K562 treated with DMSO at 1 percent for 24 hours (cell line): ENCODE data around the gene PTPRA. TPM values are rescaled to one million over a fixed set of nuclear protein-coding genes. Genes with fewer than 3 reads are reported as not detected.

Experiments used
- total RNA-seq: library from RNA; unstranded; fragments of 300-600 nt; gene quantifications from 2 replicates; pipeline ENCODE4 v1.2.3, GENCODE V29; 2022; ENCODE audit warnings: low read depth; ENCODE audit not compliant: insufficient read depth

The PTPRA gene, protein sequence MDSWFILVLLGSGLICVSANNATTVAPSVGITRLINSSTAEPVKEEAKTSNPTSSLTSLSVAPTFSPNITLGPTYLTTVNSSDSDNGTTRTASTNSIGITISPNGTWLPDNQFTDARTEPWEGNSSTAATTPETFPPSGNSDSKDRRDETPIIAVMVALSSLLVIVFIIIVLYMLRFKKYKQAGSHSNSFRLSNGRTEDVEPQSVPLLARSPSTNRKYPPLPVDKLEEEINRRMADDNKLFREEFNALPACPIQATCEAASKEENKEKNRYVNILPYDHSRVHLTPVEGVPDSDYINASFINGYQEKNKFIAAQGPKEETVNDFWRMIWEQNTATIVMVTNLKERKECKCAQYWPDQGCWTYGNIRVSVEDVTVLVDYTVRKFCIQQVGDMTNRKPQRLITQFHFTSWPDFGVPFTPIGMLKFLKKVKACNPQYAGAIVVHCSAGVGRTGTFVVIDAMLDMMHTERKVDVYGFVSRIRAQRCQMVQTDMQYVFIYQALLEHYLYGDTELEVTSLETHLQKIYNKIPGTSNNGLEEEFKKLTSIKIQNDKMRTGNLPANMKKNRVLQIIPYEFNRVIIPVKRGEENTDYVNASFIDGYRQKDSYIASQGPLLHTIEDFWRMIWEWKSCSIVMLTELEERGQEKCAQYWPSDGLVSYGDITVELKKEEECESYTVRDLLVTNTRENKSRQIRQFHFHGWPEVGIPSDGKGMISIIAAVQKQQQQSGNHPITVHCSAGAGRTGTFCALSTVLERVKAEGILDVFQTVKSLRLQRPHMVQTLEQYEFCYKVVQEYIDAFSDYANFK
- 31.4 and 37.5 TPM in 2 replicates for total RNA-seq

DNA sequence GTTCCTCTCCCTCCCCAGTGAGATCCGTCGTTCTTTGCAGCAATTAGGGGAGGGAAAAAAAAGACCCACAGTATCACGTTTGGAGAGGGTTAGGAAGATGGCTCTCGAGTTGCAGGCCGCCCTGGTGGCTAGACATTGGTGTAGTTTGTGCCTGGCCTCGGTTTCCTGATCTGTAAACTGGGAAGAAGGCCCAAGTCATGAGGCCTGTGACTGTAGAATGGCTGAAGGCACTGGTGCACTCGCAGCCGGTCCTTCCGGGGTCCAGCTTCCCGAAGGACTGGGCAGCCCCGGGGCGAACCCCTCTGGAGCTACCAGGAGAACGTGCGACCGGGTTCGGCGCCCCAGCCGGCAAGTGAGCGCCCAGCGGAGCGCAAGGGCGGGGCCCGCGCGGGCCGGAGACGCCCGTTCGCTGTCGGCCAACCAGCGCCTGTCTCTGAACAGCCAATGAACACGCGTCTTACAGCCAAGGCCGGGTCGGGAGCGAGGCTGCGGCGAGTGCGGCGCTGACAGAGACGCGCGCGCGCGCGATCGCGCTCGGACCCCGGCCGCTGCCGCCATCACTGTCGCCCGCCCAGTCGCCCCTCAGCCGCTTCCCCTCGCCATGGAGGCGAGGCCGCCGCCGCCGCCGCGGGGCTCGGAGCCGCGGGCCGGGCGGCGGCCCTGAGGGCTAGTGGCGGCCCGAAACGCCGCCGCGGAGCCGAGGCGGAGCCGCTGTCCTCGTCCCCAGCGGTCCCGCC, at the start of gene PTPRA:
Gene PTPRA, plus strand, starts transcription at position 472 of the 737 bp plus-strand sequence. CDS start 90,797 bp downstream, outside the sequence.

DNA sequence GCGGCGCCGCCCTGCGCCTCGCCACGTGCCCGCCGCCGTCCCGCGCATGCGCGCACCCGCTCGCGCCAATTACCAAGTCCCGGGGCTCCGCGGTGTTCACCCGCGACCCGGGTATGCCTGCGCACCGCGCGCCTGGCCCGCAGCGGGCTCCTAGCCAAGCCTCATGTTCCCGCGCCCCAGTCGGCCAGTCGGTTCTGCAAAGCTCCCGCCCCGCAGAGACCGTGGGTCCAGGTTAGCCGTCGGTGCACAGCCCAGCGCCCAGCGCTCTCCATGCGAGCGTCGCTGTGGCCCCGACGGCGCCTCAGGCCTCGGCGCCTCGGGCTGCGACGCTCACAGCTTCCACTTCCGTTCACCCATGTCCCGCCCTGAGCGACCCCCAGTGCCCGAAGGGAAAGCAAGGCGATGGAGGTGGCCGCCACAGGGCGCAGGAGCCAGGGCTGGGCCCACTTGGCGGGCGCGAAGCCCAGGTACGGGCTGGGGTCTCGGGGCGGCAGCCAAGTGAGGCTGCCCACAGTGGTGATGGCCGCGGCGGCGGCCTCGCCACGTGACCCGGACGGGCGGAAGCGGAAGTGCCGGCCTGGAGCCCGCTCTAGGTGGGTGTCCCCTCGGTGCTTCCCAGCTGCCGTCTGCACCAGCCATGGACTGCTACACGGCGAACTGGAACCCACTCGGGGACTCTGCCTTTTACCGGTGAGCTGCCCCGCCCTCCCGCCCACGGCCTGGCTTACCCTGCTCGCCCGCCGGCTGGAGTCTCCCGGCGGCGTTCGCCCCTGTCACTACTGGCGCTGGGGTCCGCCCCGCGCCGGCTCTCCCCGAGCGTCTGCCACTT, 32.9 kb upstream of the PTPRA start, which contains the start of the genes PCED1A and VPS16:
Gene PCED1A, minus strand, starts transcription at position 518 of the 829 bp plus-strand sequence. CDS start 743 bp downstream, outside the sequence.
Gene VPS16, plus strand, starts transcription at position 608 of the 829 bp plus-strand sequence. Its CDS starts 30 bp downstream, at position 638.

DNA sequence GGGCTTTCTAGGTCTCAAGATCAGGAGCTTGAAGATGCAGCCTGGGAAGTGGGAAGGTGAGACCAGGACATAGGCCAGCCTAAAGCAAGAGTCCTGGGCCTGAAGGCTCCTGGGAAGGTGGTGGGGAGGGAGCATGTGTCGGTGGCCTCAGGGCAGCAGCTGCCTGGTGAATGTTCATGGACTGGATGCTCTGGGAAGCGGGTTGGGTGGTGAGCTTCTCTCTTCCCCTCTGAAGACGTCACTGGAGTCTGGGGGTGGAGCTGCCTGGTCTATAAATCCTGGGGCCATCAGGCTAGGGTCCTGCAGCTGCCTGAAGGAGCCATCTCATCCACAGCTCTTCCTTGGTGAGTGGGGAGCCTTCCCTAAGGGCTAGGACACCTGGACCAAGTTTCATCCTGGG, 170.0 kb downstream of the PTPRA start, which contains the start of gene GNRH2:
Gene GNRH2, plus strand, starts transcription at position 301 of the 400 bp plus-strand sequence. CDS start 793 bp downstream, outside the sequence.

DNA sequence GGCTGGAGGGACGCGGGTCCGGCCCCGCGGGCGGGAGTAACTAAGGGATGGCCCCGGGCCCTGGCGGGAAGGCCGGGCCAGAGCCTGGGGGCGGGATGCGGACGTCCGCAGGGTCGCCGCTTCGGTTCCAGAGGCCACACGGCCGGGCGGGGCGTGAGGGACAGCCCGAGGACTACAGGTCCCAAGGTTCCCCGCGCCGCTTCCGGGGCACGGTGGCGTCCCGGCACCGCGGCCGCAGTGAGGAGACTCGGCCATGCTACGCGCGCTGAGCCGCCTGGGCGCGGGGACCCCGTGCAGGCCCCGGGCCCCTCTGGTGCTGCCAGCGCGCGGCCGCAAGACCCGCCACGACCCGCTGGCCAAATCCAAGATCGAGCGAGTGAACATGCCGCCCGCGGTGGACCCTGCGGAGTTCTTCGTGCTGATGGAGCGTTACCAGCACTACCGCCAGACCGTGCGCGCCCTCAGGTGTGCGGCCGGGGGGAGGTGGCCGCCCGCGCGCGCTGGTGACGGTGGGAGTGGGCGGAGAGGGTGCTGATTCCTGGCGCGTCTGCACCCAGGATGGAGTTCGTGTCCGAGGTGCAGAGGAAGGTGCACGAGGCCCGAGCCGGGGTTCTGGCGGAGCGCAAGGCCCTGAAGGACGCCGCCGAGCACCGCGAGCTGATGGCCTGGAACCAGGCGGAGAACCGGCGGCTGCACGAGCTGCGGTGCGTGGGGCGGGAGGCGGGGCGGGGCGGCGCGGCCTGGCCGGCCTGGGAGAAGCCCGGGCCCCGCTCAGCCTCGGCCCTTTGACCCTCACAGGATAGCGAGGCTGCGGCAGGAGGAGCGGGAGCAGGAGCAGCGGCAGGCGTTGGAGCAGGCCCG, 172.8 kb downstream of the PTPRA start, which contains the start of gene MRPS26:
Gene MRPS26, plus strand, starts transcription at position 237 of the 861 bp plus-strand sequence. Its CDS starts 17 bp downstream, at position 254.

DNA sequence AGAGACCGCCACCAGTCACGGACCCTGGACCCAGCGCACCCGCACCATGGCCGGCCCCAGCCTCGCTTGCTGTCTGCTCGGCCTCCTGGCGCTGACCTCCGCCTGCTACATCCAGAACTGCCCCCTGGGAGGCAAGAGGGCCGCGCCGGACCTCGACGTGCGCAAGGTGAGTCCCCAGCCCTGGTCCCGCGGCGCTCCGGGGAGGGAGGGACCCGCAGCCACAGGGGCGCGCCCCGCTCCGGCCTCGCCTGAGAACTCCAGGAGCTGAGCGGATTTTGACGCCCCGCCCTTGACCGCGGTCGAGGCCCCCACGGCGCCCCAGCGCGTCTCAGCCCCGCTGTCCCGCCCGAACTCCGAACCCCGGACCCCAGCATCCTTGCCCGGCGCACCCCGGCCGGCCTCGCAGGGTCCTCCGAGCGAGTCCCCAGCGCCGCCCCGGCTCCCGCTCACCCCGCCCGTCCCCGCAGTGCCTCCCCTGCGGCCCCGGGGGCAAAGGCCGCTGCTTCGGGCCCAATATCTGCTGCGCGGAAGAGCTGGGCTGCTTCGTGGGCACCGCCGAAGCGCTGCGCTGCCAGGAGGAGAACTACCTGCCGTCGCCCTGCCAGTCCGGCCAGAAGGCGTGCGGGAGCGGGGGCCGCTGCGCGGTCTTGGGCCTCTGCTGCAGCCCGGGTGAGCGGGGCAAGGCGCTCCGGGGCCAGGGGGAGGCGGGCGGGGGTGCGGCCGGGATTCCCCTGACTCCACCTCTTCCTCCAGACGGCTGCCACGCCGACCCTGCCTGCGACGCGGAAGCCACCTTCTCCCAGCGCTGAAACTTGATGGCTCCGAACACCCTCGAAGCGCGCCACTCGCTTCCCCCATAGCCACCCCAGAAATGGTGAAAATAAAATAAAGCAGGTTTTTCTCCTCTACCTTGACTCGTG, 198.6 kb downstream of the PTPRA start, which contains the start of gene OXT:
Gene OXT, plus strand, starts transcription at position 11 of the 920 bp plus-strand sequence. Its CDS starts 36 bp downstream, at position 47.

DNA sequence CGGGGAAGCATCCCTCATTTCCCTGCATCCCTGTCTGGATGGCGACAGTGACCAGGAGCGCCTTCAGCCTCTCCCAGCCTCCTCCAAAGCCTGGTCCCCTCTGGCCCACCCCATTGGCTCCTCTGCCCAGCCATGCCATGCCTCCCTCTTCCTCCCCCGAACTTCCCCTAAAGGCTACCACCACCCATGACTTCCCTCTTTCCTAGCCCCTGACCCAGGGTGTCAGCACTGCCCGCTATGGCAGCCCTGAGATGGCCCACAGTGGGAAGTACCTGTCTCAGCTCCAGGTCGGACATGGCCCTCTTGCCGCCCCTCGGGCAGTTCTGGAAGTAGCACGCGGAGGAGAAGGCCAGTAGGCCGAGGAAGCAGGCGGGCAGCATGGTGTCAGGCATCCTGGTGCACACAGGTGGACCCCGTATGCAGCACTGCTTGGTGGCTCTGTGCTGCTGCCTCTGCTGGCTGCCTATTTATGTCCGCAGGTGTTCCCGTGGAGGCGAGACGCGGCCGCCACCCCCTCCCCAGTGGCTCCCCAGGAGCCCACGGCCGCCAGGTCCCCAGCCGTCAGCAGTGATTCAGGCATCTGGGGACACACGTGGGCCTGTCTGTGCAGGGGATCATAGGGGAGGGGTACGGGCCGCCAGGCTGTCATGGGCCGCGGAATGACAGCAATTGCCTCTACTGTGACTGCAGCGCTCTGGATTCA, 211.2 kb downstream of the PTPRA start, which contains the start of gene AVP:
Gene AVP, minus strand, starts transcription at position 442 of the 703 bp plus-strand sequence. Its CDS starts 50 bp downstream, at position 392.

Other genes with a start within 250 kb of the PTPRA start
- 79.3 and 81.1 TPM in 2 replicates for gene NOP56, start 220.8 kb upstream of the PTPRA start, total RNA-seq
- 94.0 and 95.5 TPM in 2 replicates for gene IDH3B, start 209.3 kb upstream of the PTPRA start, total RNA-seq
- 0.76 and 1.6 TPM in 2 replicates for gene EBF4, start 180.7 kb upstream of the PTPRA start, total RNA-seq
- gene CPXM1, start 72.9 kb upstream of the PTPRA start, total RNA-seq: 0.69 and 1.2 TPM in 2 replicates
- not detected in 2 replicates for gene C20orf141, start 58.5 kb upstream of the PTPRA start, total RNA-seq
- gene TMEM239, start 57.1 kb upstream of the PTPRA start, total RNA-seq: not detected in 2 replicates
- 16.6 and 17.3 TPM in 2 replicates for gene PCED1A, start 32.8 kb upstream of the PTPRA start, total RNA-seq
- gene VPS16, start 32.7 kb upstream of the PTPRA start, total RNA-seq: 47.0 and 49.4 TPM in 2 replicates
- gene GNRH2, start 170.1 kb downstream of the PTPRA start, total RNA-seq: not detected in 2 replicates
- 43.2 and 50.3 TPM in 2 replicates for gene MRPS26, start 172.6 kb downstream of the PTPRA start, total RNA-seq
- not detected in 2 replicates for gene OXT, start 198.1 kb downstream of the PTPRA start, total RNA-seq
- not detected in 2 replicates for gene AVP, start 211.2 kb downstream of the PTPRA start, total RNA-seq